ENCODE measurements around the gene MLIP.

GRCh38 chr6:54262499-54262898, 151.3 kb downstream of the MLIP start:
- TF ChIP-seq CTCF (IDR thresholded peaks at IDR 0.05) (no peak), POLR2A (IDR thresholded peaks at IDR 0.05) (no peak), EP300 (IDR thresholded peaks at IDR 0.05) (no peak)
